Activated naive CD4-positive, alpha-beta T cell treated with anti-CD3 and anti-CD28 coated beads for 36 hours (primary cell): Measurements from ENCODE around the gene EYA3. TPM values are rescaled to one million over a fixed set of nuclear protein-coding genes. Genes with fewer than 3 reads are reported as not detected.

Experiments
- CTCF ChIA-PET: fragments of 350-600 bp; sonication (Branson Sonifier 250); formaldehyde crosslinking; loops from one replicate; lab custom pipeline; 2021; ENCODE audit warnings: antibody characterized with exemption; lab: Charles Lee
- DNase-seq: peaks from one replicate; pipeline ENCODE4 v3.0.0-alpha.2; 2020
- H3K27ac Mint-ChIP-seq: one replicate; pipeline ENCODE4 v1.8.0; 2021; ENCODE audit warnings: mild to moderate bottlenecking, mixed read lengths
- H3K27me3 Mint-ChIP-seq: one replicate; pipeline ENCODE4 v1.8.0; 2021; ENCODE audit warnings: low read depth, mixed read lengths
- H3K36me3 Mint-ChIP-seq: one replicate; pipeline ENCODE4 v1.8.0; 2021; ENCODE audit warnings: low read depth, mixed read lengths
- H3K4me1 Mint-ChIP-seq: one replicate; pipeline ENCODE4 v1.8.0; 2021; ENCODE audit warnings: low read depth, mixed read lengths
- H3K4me3 Mint-ChIP-seq: one replicate; pipeline ENCODE4 v1.8.0; 2021; ENCODE audit warnings: mild to moderate bottlenecking, moderate library complexity, mixed read lengths
- H3K9me3 Mint-ChIP-seq: one replicate; pipeline ENCODE4 v1.8.0; 2021; ENCODE audit warnings: mixed read lengths
- intact Hi-C: fragments of 100-400 bp; cut with micrococcal nuclease; formaldehyde crosslinking; loops from one replicate; pipeline ENCODE4 v1.15.1; 2023
- total RNA-seq, 2 experiments: library from RNA; stranded (reverse); gene quantifications; one replicate each; pipeline ENCODE4 v1.2.3, GENCODE V29; 2021

EYA3 gene
- total RNA-seq, 2 experiments from 2014 or later: 25.4 to 25.9 TPM

GRCh38 chr1:28110555-28110954 lies 22.1 kb upstream of the EYA3 start:
- Mint-ChIP-seq H3K9me3 (no peaks in the 10 kb centered on the region), H3K36me3 (no peaks in the 10 kb centered on the region), H3K4me3 (no peak overlapping the region), H3K4me1 (peaks cover 9% of the 10 kb centered on the region), H3K27me3 (no peaks in the 10 kb centered on the region), H3K27ac (no peak overlapping the region)
- CTCF ChIA-PET: interaction anchor here (0.6 to 5.0 kb wide), 3 partner anchors 19 to 24 kb away, joined by 3 to 29 read pairs (median 3); no protein-coding TSS in a partner anchor
- intact Hi-C loops: no loop called here
- DNase-seq: no peak

DNA sequence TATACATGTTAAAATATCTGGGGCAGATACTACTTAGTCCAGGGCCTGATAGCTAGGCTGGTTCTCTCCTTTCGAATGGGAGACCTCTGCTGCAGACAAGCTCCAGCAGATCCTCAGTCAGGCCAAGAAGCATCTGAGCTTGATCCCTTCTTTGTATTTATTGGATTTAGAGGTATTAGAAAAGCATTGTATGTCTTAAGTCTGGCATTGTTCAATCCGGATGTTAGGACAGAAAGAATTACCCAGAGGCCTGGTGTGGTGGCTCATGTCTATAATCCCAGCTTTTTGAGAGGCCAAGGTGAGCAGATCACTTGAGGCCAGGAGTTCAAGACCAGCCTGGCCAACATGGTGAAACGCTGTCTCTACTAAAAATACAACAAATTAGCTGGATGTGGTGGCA lies 21.2 kb upstream of the EYA3 start:
- Mint-ChIP-seq H3K4me1 (peaks cover 2% of the 10 kb centered on the region), H3K27ac (no peak overlapping the region), H3K27me3 (no peaks in the 10 kb centered on the region), H3K9me3 (no peaks in the 10 kb centered on the region), H3K36me3 (no peaks in the 10 kb centered on the region), H3K4me3 (no peak overlapping the region)
- no peak for DNase-seq
- CTCF ChIA-PET: interaction anchor here (0.7 to 5.0 kb wide), 4 partner anchors 18 to 103 kb away, joined by 3 to 29 read pairs (median 4); no protein-coding TSS in a partner anchor
- intact Hi-C loops: no loop called here

- no peak overlapping the region for H3K4me3 Mint-ChIP-seq
- peaks cover 2% of the 10 kb centered on the region for H3K4me1 Mint-ChIP-seq
- no peak for DNase-seq
- CTCF ChIA-PET: interaction anchor here (2.7 kb wide), 1 partner anchor 17 kb away, joined by 11 read pairs; no protein-coding TSS in a partner anchor
- intact Hi-C loops: no loop called here
- no peaks in the 10 kb centered on the region for H3K36me3 Mint-ChIP-seq
- H3K27ac Mint-ChIP-seq: no peak overlapping the region
- no peaks in the 10 kb centered on the region for H3K9me3 Mint-ChIP-seq
- no peaks in the 10 kb centered on the region for H3K27me3 Mint-ChIP-seq
These were observed 19.6 kb upstream of the EYA3 start for GRCh38 chr1:28108001-28108400.

GRCh38 chr1:28104866-28105467 lies 16.6 kb upstream of the EYA3 start:
- H3K36me3 Mint-ChIP-seq: no peaks in the 10 kb centered on the region
- no peak for DNase-seq
- H3K27ac Mint-ChIP-seq: no peak overlapping the region
- H3K9me3 Mint-ChIP-seq: no peaks in the 10 kb centered on the region
- CTCF ChIA-PET: interaction anchor here (0.7 to 1.4 kb wide), 2 partner anchors 9 to 13 kb away, joined by 3 to 7 read pairs; no protein-coding TSS in a partner anchor
- H3K27me3 Mint-ChIP-seq: no peaks in the 10 kb centered on the region
- H3K4me3 Mint-ChIP-seq: no peak overlapping the region
- H3K4me1 Mint-ChIP-seq: no peaks in the 10 kb centered on the region
- intact Hi-C loops: no loop called here

GRCh38 chr1:28102189-28102588 lies 13.8 kb upstream of the EYA3 start:
- Mint-ChIP-seq H3K9me3 (no peaks in the 10 kb centered on the region), H3K27me3 (no peaks in the 10 kb centered on the region), H3K4me3 (no peak overlapping the region), H3K4me1 (no peaks in the 10 kb centered on the region), H3K27ac (no peak overlapping the region), H3K36me3 (no peaks in the 10 kb centered on the region)
- no peak for DNase-seq
- intact Hi-C loops: no loop called here
- CTCF ChIA-PET: interaction anchor here (0.7 kb wide), 1 partner anchor 16 kb away, joined by 3 read pairs; no protein-coding TSS in a partner anchor

GRCh38 chr1:28099050-28099769 lies 10.8 kb upstream of the EYA3 start:
- peaks cover 12% of the 10 kb centered on the region for H3K27me3 Mint-ChIP-seq
- no peaks in the 10 kb centered on the region for H3K36me3 Mint-ChIP-seq
- H3K27ac Mint-ChIP-seq: no peak overlapping the region
- H3K9me3 Mint-ChIP-seq: no peaks in the 10 kb centered on the region
- DNase-seq: no peak
- H3K4me1 Mint-ChIP-seq: no peaks in the 10 kb centered on the region
- intact Hi-C loops: no loop called here
- no peak overlapping the region for H3K4me3 Mint-ChIP-seq
- CTCF ChIA-PET: interaction anchor here (0.6 kb wide), 1 partner anchor 33 kb away, joined by 3 read pairs; no protein-coding TSS in a partner anchor

DNA sequence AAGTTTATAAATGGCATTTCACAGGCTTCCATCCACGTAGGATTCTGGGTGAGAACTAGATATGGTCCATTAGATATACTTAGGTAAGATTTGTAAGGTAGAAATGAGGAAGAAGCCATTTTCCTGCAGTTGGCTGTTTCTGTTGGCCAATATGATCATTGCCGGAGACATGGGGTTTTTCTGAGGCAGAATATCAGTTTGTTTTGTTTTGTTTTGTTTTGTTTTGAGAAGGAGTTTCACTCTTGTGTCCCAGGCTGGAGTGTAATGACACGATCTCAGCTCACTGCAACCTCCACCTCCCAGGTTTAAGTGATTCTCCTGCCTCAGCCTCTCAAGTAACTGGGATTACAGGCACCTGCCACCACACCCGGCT lies 8.7 kb upstream of the EYA3 start:
- CTCF ChIA-PET: interaction anchor here (1.0 kb wide), 1 partner anchor 113 kb away, joined by 4 read pairs; no protein-coding TSS in a partner anchor
- H3K4me1 Mint-ChIP-seq: no peaks in the 10 kb centered on the region
- H3K4me3 Mint-ChIP-seq: no peak overlapping the region
- DNase-seq: no peak
- peaks cover 18% of the 10 kb centered on the region for H3K27me3 Mint-ChIP-seq
- no peaks in the 10 kb centered on the region for H3K36me3 Mint-ChIP-seq
- intact Hi-C loops: no loop called here
- H3K9me3 Mint-ChIP-seq: no peaks in the 10 kb centered on the region
- H3K27ac Mint-ChIP-seq: no peak overlapping the region

DNA sequence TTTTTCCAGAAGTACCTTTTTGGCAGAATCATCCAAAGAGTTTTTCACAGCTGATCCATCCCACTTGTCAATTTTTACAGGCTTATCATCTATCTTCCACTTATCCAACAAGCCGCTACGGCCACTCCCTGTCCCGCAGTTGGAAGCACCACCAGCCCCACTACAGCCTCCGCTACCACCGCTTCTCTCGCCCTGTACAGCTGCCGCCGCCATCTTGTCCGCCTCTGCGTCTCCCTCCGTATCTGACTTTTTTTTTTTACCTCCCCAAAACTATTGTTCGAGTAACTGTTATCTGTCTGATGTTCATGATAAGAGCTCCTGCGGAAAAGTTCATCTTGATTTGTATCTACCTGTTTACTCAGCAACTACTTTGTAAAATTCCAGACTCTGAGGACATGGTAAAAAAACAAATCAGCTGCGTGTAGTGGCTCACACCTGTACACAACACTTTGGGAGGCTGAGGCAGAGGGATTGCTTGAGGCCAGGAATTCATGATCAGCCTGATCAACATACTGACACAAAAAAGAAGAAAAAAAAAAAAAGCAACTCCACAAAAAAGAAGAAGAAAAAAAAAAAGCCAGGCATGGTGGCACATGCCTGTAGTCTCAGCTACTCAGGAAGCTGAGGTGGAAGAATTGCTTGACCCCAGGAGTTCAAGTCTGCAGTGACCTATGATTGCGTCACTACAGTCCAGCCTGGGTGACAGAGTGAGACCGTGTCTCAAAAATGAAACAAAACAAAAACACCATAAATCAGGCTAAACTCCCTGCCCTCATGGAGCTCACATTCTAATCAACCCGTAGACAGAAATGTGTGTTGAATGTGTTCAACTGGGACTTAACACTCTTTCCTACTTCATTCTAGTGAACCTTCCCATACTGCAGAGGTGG lies 8.0 kb upstream of the EYA3 start:
- peak overlapping the region; percentile 2 for H3K4me3 Mint-ChIP-seq
- CTCF ChIA-PET: interaction anchor here (0.5 to 1.0 kb wide), 3 partner anchors 113 to 313 kb away, joined by 3 to 4 read pairs (median 3); no protein-coding TSS in a partner anchor

GRCh38 chr1:28091043-28091781 lies 2.8 kb upstream of the EYA3 start:
- no peaks in the 10 kb centered on the region for H3K36me3 Mint-ChIP-seq
- H3K27ac Mint-ChIP-seq: no peak overlapping the region
- CTCF ChIA-PET: interaction anchor here (0.5 to 9.5 kb wide), 28 partner anchors 10 to 587 kb away, joined by 3 to 132 read pairs (median 4); partner anchors contain the start of gene STX12
- H3K27me3 Mint-ChIP-seq: peaks cover 11% of the 10 kb centered on the region
- no peaks in the 10 kb centered on the region for H3K9me3 Mint-ChIP-seq
- H3K4me3 Mint-ChIP-seq: no peak overlapping the region
- H3K4me1 Mint-ChIP-seq: peaks cover 17% of the 10 kb centered on the region
- peak; percentile 93 for DNase-seq
- intact Hi-C loops: loop anchor here (1.0 to 5.0 kb wide), 4 partner anchors 53 to 786 kb away; partner anchors contain the start of gene PHACTR4

More for the DNA sequence above, 8.0 kb upstream of the EYA3 start:
- Mint-ChIP-seq H3K27ac (no peak overlapping the region), H3K27me3 (peaks cover 18% of the 10 kb centered on the region), H3K36me3 (no peaks in the 10 kb centered on the region), H3K9me3 (no peaks in the 10 kb centered on the region), H3K4me1 (no peaks in the 10 kb centered on the region)
- no peak for DNase-seq
- intact Hi-C loops: no loop called here

GRCh38 chr1:28087614-28088167 lies 719 bp downstream of the EYA3 start:
- H3K9me3 Mint-ChIP-seq: no peaks in the 10 kb centered on the region
- peak overlapping the region; percentile 91 for H3K4me3 Mint-ChIP-seq
- intact Hi-C loops: loop anchor here (1.0 to 2.0 kb wide), 6 partner anchors 27 to 466 kb away; partner anchors contain the start of gene TRNAU1AP
- H3K4me1 Mint-ChIP-seq: peaks cover 28% of the 10 kb centered on the region
- H3K27ac Mint-ChIP-seq: peak overlapping the region; percentile 87
- CTCF ChIA-PET: interaction anchor here (0.6 to 9.5 kb wide), 8 partner anchors 12 to 173 kb away, joined by 3 to 132 read pairs (median 4); no protein-coding TSS in a partner anchor
- peak; percentile 34 for DNase-seq
- peaks cover 2% of the 10 kb centered on the region for H3K27me3 Mint-ChIP-seq
- H3K36me3 Mint-ChIP-seq: no peaks in the 10 kb centered on the region

- Mint-ChIP-seq H3K27me3 (no peaks in the 10 kb centered on the region), H3K36me3 (no peaks in the 10 kb centered on the region), H3K27ac (no peak overlapping the region), H3K9me3 (no peaks in the 10 kb centered on the region), H3K4me1 (peaks cover 28% of the 10 kb centered on the region), H3K4me3 (peak overlapping the region; percentile 16)
- DNase-seq: no peak
- CTCF ChIA-PET: interaction anchor here (0.6 to 9.5 kb wide), 4 partner anchors 16 to 273 kb away, joined by 3 to 132 read pairs (median 4); no protein-coding TSS in a partner anchor
- intact Hi-C loops: no loop called here
These were observed 1.8 kb downstream of the EYA3 start for GRCh38 chr1:28086651-28087050.
